GM21723 (cell line): ENCODE results near the gene SNX10.

Experiments used
- ATAC-seq: cut with Tn5 transposase; IDR thresholded peaks from one replicate; pipeline ENCODE4 v1.9.1; 2021; ENCODE audit warnings: mild to moderate bottlenecking, moderate library complexity; ENCODE audit not compliant: unreplicated experiment

Gene SNX10

DNA sequence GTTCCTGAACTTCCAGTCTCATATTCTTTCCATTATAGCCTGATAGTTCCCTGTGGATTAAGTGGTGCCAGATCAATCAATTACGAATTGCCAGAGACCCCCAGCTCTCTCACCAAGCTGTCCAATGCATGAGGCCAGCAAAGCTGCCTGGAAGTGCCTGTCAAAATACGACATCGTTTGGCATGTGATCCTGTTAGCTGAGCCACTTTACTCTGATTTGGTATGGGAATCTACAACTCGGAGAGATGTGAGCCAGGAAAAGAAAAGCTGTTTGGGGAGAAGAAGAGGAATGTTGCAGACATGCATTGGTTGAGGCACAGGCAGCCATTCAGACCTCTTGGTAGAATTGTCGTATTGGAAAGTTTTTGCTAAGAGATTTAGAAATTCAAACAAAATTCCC lies 3.9 kb downstream of the SNX10 start:
- no peak for ATAC-seq

DNA sequence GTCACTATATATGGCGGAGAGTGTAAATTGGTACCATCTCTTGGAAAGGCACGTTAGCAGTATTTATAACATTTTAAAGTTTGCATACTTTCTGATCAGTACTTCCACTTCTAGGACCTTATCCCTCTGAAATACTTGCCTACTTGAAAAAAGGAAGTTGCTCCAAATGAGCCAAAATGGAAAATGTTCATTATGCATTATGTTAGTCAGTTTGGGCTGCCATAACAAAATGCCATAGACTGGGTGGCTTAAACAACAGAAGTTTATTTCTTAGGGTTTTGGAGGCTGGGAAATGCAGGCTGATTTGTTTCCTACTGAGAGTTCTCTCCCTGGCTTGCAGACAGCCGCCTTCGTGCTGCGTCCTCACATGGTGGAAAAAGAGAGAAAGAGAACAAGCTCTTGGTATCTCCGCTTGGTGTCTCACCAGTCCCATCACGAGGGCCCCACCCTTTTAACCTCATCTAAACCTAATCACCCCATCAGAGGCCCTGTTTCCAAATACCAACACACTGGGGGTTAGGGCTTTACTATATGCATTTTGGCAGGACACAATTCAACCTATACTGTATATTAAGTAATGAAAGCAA lies 6.9 kb downstream of the SNX10 start:
- no peak for ATAC-seq

DNA sequence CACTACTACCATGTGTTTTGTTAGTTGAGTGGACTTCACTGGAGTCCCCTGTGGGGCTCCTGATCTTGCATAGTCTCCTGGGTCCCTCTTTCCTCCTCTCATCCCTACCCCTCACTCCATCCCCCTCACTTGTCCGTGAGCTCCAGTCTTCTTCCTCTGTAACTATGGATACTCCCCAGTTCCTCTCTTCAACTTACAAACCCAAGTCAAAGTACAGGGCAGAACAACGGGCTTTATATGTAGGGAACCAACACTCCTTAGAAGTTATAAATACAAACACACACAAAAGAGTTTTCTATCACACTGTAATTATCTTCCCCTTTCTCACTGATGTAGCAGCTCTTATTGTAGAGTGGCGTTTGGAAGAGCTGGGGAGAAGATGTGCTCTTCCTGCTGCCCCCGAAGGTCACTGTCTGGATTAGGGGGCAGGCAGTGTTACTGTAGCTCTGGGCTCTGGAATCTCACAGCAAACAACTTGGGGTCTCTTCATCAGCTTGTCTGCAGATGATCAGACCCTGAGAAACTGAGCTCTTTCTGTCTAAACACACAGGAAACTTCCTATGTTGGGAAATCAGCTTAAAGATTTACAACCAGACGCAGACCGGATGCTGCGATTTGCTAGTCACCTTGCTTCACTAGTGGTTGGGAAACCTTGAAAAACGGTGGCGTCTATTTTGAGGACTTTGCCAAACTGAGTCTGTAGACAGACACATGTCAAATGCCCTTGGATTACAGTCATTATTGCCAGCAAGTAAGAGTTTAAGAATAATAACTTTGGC lies 13.6 kb downstream of the SNX10 start:
- ATAC-seq: peak; percentile 71

DNA sequence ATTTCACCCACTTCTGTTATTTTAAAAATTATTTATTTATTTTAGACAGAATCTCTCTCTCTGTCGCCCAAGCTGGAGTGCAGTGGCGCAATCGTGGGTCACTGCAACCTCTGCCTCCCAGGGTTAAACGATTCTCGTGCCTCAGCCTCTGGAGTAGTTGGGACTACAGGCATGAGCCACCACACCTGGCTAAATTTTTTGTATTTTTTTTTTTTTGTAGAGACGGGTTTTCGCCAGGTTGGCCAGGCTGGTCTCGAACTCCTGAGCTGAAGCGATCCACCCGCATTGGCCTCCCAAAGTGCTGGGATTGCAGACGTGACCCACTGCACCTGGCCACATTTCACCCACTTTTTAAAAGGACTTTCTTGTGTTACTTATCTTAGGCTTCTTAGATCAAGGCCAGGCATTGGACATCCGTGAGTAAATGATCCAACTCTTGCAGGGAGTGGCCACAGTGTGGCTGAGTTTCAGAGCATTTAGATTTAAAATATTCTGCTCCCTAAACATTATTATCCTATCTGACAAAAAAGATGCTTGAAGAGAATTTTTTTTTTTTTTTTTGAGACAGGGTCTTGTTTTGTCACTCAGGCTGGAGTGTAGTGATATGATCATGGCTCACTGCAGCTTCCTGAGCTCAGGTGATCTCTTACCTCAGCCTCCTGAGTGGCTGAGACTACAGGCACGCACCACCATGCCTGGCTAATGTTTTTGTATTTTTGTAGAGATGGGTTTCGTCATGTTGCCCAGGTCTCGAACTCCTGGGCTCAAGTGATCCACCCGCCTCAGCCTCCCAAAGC lies 14.4 kb downstream of the SNX10 start:
- ATAC-seq: no peak

DNA sequence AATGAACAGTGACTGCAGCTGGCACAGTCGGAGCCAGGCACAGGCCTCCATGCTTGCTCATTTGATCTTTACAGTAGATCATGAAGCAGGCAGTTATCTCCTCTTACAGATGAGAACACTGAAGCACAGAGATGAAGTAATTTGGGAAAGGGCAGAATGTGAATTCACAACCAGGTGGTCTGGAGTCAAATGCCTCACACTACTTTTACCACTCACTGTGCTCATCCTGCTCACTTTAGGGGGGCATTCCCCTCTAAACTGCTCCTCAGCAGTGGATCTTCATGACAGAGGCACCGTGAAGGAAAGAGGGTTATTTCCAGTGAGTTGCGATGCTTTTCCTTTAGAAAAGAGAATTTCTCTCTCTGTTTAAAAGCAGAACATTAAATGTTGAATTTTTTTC lies 15.1 kb downstream of the SNX10 start:
- ATAC-seq: no peak

DNA sequence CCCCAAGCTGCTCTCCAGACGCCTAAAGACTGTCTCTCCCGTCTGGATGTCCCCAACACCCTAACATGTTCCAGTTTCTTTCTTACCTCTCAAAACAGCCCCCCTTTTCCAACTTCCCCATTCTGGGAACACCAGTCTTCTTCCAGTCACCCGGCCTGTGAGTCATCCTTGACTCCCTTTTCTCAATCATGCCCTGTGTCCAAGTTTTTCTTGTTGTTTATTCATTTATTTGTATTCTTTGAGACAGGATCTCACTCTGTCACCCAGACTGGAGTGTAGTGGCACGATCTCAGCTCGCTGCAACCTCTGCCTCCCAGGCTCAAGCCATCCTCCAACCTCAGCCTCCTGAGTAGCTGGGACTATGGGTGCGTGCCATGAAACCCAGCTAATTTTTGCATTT lies 15.6 kb downstream of the SNX10 start:
- ATAC-seq: no peak

DNA sequence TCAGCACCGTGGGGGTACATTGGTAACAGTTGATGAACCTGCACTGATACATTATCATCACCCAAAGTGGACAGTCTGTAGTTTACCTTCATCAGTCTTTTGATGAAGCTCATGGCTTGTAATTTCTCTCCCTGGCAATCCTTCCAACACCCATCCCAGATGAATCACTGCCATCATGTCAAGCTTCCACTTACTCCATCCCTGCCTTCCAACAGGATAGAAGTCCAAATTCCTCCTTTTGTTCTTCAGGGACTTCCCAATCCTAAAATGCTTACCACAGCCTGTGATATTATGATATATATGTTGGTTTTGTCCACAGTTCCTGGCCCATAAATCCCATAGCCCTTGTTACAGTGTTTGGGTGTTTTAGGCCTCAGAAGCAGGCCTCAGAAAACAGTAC lies 16.1 kb downstream of the SNX10 start:
- no peak for ATAC-seq

DNA sequence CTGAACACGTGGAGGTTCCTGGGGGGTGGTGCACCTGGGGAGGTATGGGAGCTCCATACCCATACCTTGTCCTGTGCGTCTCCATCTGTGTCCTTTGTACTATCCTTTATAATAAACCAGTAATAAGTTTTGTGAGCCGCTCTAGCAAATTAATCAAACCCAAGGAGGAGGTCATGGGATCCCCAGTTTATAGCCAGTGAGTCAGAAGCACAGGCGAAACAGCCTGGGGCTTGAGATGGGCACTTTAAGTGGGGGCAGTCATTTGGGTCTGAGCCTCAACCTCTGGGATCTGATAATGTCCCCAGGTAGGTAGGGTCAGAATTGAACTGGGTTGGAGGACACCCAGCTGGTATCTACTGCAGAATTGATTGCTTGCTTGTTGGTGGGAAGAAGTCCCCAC lies 16.9 kb downstream of the SNX10 start:
- ATAC-seq: no peak

DNA sequence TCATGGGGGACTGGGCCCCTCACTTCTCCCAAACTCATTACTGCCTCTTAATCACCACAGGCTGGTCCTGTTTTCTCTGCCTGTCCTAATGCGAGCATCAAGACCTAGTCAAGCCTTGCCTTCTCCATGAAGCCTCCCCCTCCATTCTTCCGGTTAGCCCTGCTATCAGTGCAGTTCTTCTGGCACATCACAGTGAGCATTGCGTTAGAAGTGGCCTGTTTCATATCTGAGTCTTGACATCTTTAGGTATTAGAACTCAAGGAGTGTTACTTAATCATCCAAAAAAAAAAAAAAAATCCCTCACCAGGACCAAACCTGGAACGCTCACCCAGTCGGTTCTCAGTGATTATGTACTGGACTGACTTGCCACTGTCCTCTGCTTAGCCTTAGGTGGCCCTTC lies 17.4 kb downstream of the SNX10 start:
- no peak for ATAC-seq

DNA sequence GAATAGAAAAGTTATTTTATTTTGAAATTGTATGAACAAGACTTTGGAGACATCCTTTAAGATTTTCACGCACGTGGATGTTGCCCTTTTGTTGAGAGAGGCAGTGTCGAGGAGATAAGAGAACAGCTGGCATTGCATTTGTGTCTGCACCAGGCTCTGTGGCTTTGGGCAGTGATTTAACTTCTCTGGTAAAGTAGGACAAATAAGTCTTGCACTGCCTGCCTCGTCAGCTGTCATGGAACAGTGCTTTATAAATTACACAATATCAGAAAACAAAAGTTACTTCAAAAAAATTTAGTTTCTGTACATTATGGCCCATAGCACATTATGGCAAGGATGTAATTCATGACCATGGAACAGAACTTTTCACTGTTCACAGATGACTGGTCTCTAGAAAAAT lies 20.1 kb downstream of the SNX10 start:
- ATAC-seq: no peak

DNA sequence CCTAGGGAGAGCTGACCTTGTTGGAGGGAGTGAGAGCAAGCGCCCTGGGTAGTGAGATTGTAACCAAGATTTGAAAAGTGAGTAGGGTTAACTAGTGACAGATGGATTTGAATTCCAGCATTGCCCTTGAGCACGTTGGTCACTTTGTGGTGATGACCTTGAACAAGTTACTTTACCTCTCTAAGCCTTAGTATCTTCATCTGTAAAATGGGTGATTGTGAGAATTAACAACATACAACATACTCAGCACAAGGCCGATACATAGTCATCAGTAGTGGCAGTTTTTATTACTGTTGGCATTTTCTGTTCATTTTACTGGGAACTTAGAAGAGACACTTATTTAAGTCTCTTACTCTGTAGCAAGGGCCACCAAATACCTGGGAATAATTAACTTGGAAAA lies 25.5 kb downstream of the SNX10 start:
- no peak for ATAC-seq

DNA sequence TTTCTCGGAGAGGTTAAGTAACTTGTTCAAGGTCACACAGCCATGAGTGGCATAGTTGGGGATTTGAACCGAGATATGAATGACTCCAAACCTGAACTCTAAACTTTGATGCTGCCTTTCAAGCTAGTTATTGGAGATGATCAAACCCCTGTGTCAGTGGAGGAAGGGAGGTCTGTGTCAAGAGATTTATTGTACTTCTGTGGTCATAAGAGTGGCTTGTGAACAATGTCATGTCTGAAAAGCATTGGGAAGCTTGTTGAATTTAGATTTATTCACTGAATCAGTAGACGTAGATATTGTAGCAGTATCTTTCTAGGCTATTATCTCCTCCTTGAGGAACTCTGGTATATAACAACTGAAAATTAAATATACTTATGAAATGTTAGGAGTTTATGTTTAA lies 27.3 kb downstream of the SNX10 start:
- ATAC-seq: no peak

DNA sequence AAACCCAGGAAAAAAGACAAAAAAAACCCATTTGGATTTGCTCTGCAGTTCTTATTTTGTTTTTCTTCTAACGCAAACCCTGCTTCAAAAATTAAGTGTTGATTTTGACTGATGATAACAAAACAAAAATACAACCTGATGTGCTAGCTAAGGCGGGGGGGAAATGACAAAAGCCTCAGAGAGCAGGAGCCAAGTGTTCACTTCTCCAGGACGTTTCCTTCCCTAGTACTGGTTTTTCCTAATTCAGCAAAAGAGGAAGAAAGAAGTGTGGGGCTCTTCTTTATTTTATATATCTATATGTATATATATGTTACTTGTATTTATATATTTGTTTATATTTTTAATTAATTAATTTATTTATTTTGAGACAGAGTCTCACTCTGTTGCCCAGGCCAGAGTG lies 28.0 kb downstream of the SNX10 start:
- no peak for ATAC-seq

DNA sequence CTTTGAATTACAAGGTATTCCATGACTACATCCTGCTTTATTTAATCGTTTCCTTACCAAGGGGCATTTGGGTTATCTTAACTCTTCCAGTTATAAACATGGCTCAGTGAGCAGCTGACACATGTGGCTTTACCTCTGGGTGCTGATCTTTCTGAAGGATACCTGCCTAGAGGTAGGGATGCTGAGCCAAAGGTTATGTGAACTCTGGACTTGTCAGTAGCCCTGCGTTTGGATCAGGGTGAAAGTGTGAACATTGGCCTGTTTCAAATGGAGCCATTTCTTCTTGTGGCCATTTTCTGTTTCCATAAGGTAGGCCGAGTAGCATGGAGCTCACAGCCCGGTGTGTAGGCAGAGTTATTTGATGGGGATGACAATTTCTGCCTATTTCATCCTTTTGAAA lies 29.2 kb downstream of the SNX10 start:
- no peak for ATAC-seq

DNA sequence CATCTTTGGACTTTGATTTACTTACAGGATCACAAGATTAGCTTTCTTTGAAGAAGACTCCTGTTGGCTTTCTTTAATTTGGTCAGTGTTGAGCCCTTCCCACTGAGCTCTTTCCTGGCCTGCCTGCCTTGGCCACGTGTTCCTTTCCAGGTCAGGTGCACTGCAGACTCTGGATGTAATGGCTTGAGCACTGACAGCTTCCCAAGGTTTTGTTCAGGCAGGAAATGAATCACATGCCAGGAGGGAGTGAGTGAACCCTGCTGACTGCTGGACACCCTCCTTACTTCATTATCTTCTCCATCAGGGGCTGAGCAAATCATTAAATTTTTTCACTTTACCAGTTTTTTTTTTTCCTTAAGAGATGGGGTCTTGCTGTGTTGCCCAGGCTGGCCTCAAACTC lies 29.8 kb downstream of the SNX10 start:
- ATAC-seq: no peak

DNA sequence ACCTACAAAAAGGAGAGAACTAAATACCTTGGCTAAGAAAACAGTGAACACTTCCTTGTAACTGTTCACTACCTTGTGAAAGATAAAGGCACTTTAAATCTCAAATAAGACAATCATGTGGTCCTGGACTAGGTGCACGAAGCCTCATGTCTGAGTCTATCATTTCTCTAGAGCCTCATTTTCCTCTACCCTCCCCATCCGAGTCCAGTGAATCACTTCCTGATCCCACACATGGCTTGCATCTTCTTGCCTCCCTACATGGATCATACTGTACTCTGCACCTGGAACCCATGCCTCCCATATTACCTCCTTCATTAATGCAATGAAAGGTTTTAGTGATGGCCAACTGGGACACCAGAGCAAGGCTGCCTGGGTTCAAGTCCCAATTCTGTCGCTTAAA lies 34.5 kb downstream of the SNX10 start:
- no peak for ATAC-seq

DNA sequence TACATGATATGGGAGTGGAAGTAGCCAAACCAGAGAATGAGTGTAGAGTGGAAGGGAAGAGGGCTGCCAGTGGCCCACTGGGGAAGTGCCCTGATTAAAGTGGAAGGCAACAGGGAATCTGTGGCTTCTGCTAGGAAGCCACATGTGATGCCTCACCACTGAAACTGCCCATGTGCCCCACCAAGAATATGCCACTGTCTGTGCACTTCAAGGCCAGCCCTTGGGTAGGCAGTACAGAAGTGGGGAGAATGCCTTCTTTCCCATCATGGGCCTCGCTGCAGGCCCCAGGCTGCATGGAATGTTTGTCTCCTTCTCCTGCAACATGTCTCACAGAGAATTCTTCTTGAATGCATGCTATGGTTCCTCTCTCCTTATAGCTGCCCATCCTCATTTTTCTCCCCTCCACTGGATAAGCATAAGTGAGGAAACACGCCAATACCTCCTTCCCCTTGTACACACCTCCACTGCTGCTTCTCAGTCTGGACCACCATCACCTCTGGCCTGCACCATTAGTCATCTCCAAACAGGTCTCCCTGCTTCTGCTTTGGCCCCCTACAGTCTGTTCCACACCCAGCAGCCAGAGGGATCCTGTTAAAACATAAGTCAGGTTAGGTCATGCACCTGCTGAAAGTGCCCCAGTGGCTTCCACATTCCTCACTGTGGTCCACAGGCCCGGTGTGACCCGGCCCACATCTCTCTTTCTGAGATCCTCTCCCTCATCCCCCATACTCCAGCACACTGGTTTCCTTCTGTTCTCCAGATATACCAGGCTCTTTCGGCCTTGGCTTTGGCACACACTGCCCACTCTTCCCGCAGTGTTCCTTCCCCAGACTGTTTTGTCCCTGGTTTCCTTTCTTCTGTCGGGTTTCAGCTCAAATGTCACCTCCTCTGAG lies 37.1 kb downstream of the SNX10 start:
- ATAC-seq: no peak

DNA sequence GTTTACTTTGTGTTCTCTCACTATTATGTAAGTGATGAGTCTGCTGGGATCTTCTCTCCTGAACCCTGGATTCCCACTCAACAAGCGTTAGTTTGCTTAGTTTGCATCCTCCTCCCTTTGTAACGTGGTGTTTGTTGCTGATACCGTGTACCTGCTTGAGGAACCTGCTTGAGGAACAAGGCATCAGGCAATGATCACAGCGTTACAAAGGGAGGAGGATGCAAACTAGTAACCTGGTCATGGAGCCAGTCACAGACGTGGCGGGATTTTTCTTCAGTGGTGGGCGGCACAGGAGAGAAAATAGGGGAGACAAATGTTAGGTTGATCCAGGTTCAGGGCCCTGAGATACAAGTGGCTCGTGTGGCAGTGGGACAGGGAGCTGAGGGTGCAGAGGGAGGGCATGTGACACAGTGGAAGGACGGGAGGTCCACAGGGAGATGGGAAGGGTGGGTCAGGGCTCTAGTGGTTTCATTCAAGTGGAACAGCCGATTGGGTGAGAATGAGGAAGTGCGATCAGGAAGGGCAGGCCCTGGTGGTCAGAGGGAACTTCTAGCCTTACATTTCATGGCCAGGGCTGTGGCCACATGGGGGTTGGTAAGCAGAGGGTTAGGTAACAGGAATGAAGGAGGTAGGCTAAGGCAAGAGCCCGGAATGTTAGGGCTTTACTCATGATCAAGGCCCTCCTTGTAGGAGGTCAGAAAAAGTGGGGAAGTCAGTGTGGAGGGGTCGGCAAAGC lies 38.0 kb downstream of the SNX10 start:
- no peak for ATAC-seq

DNA sequence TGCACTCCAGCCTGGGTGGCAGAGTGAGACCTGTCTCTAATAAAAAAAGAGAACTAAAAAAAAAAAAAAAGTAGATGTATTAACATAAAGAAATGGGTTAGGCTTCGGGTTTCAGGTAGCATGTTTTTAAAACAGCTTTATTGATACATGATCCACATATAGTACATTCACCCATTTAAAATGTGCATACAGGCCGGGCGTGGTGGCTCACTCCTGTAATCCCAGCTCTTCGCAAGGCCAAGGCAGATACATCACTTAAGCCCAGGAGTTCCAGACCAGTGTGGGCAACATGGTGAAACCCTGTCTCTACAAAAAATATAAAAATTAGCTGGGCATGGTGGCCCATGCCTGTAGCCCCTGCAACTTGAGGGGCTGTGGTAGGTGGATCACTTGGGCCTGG lies 39.5 kb downstream of the SNX10 start:
- no peak for ATAC-seq

DNA sequence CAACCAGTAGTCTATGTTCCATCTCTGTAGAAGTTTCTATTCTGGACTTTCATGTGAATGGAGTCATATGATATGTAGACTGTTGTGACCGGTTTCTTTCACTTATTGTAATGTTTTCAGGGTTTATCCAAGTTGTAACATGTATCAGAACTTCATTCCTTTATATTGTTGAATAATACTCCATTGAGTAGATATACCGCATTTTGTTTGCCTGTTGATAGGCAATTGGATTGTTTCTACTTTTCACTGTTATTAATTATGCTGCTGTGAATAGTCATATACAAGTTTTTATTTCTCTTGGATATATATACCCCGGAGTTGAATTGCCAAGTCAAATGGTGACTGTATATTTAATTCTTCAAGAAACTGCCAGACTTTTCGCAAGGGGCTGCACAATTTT lies 40.1 kb downstream of the SNX10 start:
- no peak for ATAC-seq
